Amygdala (tissue), 56 donors: ENCODE data around the gene DROSHA.

Experiments
- DNase-seq, 56 donors: peaks; one replicate each; lab custom pipeline; 2025; lab: John Stamatoyannopoulos, UW

The DROSHA gene

GRCh38 chr5:31534527-31535046 is 2.7 kb upstream of the DROSHA start:
- no peak for DNase-seq

- peak in 14 of 56 donors; percentile 8 to 61 (median 30) for DNase-seq
Observed at GRCh38 chr5:31531543-31531887, 378 bp downstream of the DROSHA start.

GRCh38 chr5:31530541-31531265 is 1.2 kb downstream of the DROSHA start:
- no peak for DNase-seq

GRCh38 chr5:31523041-31523440 is 8.9 kb downstream of the DROSHA start:
- no peak for DNase-seq

- no peak for DNase-seq
Observed at GRCh38 chr5:31516802-31517201, 15.1 kb downstream of the DROSHA start.

- DNase-seq: no peak
Observed at GRCh38 chr5:31511305-31511704, 20.6 kb downstream of the DROSHA start.

- DNase-seq: no peak
Observed at GRCh38 chr5:31504529-31504928, 27.4 kb downstream of the DROSHA start.

- peak in 6 of 56 donors; percentile 4 to 17 (median 12) for DNase-seq
Observed at GRCh38 chr5:31502506-31502905, 29.4 kb downstream of the DROSHA start.

- no peak for DNase-seq
Observed at GRCh38 chr5:31500256-31500655, 31.6 kb downstream of the DROSHA start.

- DNase-seq: no peak
Observed at GRCh38 chr5:31496891-31497290, 35.0 kb downstream of the DROSHA start.

GRCh38 chr5:31496301-31496700 is 35.6 kb downstream of the DROSHA start:
- no peak for DNase-seq

GRCh38 chr5:31495336-31495735 is 36.6 kb downstream of the DROSHA start:
- DNase-seq: no peak

- DNase-seq: peak in 1 of 56 donors; percentile 24
Observed at GRCh38 chr5:31492869-31493268, 39.0 kb downstream of the DROSHA start.

- DNase-seq: no peak
Observed at GRCh38 chr5:31487506-31487905, 44.4 kb downstream of the DROSHA start.

- no peak for DNase-seq
Observed at GRCh38 chr5:31486441-31486840, 45.5 kb downstream of the DROSHA start.

- DNase-seq: no peak
Observed at GRCh38 chr5:31485376-31486207, 46.3 kb downstream of the DROSHA start.

- DNase-seq: peak in 1 of 56 donors; percentile 20
Observed at GRCh38 chr5:31481531-31482165, 50.2 kb downstream of the DROSHA start.

GRCh38 chr5:31479706-31480105 is 52.2 kb downstream of the DROSHA start:
- no peak for DNase-seq

- DNase-seq: no peak
Observed at GRCh38 chr5:31478901-31479300, 53.0 kb downstream of the DROSHA start.

- no peak for DNase-seq
Observed at GRCh38 chr5:31477971-31478370, 53.9 kb downstream of the DROSHA start.

- no peak for DNase-seq
Observed at GRCh38 chr5:31477516-31477915, 54.4 kb downstream of the DROSHA start.
